Testis (tissue), 2 donors: ENCODE measurements around the gene PCCA.

Source experiments
- CTCF ChIP-seq, 3 experiments: fragments of 450-650 bp in 2 of 3; fragments of 200-600 bp in 1 of 3; sonication (generic) in 1 of 3; IDR thresholded peaks; one replicate each; pipeline ENCODE4 v1.5.1; 2016 to 2019; ENCODE audit warnings: antibody characterized with exemption in 3 of 3, mild to moderate bottlenecking in 2 of 3, moderate library complexity in 1 of 3
- POLR2A ChIP-seq: fragments of 450-650 bp; IDR thresholded peaks from one replicate; pipeline ENCODE4 v1.6.1; 2017; ENCODE audit warnings: antibody characterized with exemption, mild to moderate bottlenecking, moderate library complexity

- TF ChIP-seq POLR2A (no peak), CTCF (IDR thresholded peaks at IDR 0.05) (no peak)
These were observed 252.0 kb downstream of the PCCA start for GRCh38 chr13:100340865-100341264.
